CD1c-positive myeloid dendritic cell (primary cell): ENCODE measurements around the gene RTN4.
"Not testable (repeated sequence)": the region's sequence is repeated elsewhere in the genome, so short reads cannot be mapped to it uniquely, and the experiment has no call there.

Source experiments
- DNase-seq: peaks from one replicate; pipeline ENCODE4 v3.0.0-alpha.2; 2016; ENCODE audit errors: extremely low spot score

RTN4 gene

DNA sequence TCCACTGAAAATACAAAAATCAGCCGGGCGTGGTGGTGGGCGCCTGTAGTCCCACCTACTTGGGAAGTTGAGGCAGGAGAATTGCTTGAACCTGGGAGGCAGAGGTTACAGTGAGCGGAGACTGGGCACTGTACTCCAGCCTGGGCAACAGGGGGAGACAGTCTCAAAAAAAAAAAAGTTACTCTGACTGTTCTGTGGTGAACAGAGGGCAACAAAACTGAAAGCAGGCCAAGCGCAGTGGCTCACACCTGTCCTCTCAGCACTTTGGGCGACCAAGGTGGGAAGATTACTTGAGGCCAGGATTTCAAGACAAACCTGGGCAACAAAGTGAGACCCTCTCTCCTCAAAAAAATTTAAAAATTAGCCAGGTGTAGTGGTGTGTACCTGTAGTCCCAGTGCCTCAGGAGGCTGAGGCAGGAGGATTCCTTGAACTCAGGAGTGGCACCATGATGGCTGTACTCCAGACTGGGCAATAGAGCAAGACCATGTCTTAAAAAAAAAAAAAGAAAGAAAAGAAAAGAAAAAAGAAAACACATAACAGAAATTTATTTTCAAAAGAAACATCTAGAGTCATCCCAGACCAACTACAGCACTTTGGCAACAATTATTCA is 13.6 kb upstream of the RTN4 start:
- no peak for DNase-seq

DNA sequence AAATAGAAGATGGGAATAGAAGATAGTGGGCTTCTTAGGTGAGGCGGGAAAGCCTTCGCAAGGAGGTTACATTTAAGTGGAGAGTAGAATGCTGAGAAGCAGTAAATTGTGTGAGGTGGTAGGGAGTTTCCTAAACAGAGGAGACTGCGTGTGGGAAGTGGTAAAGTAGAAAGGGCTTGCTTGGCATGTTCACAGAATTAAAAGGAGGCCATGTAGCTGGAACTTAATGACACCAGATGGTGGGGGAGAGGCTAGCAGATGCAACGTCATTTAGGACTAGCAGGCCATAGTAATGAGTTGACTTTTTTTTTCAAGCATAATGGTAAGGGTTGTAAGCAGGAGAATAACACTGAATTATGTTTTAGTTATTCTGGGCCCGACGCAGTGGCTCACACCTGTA is 13.0 kb upstream of the RTN4 start:
- no peak for DNase-seq

DNA sequence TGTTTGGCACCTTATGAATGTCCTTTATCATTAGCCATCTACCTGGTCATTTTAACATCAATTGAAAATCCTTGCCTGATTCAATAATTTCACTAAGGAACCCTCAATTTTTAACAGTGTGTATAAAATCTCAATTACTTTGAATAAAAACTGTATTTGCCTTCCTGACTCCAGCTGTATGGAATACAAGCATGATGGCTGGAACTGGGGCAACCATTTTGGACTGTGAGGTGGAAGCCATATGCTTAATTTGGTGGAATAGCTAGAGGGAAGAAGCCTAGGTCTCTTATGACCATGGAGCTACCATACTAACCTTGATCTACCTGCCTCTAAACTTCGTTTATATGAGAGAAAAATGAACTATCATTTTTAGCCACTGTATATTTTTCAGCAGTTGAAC is 12.5 kb upstream of the RTN4 start:
- no peak for DNase-seq

DNA sequence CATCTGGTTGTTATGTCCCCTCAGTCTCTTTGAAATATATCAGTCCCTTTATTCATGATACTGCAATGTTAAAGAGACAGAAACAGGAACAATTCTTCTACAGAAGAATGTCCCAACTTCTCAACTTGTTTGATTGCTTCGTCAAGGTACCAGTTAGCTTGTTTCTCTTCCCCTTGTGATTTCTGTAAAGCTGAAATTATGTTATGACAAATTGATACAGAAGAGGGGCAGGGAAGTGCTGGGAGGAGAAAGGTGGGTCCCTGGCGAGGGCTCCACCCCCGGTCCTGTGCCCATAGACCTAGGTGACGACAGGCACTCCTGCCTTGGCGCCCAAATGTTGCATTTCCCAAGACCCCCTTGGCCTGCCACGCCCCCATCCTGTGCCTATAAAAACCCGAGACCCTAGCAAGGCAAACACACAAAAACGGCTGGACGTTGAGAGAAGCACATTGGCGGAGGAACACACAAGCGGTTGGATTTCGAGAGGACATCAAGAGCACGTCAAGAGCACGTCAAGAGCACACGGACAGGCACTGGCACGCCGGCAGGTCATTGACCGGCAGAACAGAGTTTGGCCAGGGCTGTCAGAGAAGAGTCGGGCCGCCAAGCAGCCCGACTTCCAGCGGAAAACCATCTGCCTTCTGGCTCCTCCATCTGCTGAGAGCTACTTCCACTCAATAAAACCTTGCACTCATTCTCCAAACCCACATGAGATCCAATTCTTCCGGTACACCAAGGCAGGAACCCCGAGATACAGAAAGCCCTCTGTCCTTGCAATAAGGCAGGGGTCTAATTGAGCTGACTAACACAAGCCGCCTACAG is 11.5 kb upstream of the RTN4 start:
- DNase-seq, result peak; percentile 56

DNA sequence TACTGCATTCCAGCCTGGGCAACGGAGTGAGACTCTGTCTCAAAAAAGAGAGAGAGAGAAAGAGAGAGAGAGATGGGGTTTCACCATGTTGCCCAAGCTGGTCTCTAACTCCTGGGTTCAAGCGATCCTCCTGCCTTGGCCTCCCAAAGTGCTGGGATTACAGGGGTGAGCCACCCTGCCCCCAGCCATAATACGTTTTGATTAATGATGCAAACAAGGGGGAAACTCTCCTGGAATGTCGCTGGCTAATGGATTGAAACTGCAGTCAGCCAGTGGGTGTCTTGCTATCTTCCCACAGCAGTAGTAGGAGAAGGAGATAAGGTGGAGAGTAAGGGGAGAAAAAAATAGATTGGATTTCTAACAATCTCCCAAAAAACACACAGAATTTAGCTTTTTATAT is 9.5 kb upstream of the RTN4 start:
- no peak for DNase-seq

DNA sequence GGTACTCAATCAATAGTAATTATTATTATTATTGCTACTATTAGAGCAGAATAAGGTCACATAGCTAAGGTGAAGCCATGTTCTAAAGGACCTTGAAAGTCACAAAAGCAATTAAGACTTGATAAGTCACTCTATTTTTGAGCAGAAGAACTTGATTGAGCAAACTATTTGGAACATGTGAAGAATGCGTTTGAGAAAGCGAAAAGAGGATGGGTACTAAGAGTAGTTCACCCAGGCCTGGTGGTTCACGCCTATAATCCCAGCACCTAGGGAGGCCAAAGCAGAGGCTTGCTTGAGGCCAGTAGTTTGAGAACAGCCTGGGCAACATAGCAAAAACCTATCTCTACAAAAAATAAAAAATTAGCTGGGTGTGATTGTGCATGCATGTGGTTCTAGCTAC is 7.2 kb upstream of the RTN4 start:
- no peak for DNase-seq

DNA sequence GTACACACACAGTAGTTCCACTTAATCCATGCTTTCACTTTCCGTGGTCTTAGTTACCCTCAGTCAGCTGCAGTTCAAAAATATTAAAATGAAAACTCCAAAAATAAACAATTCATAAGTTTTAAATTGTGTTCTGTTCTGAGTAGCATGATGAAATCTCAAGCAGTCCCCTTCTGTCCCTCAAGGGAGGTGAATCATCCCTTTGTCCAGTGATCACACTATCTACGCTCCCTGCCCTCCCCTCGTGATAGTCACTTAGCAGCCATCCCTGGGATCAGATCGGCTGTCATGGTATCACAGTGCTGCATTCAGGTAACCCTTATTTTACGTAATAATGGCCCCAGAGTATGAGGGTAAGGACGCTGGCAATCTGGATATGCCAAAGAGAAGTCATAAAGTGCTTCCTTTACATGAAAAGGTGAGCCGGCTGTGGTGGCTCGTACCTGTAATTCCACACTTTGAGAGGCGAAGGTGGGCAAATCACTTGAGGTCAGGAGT is 5.8 kb upstream of the RTN4 start:
- no peak for DNase-seq

DNA sequence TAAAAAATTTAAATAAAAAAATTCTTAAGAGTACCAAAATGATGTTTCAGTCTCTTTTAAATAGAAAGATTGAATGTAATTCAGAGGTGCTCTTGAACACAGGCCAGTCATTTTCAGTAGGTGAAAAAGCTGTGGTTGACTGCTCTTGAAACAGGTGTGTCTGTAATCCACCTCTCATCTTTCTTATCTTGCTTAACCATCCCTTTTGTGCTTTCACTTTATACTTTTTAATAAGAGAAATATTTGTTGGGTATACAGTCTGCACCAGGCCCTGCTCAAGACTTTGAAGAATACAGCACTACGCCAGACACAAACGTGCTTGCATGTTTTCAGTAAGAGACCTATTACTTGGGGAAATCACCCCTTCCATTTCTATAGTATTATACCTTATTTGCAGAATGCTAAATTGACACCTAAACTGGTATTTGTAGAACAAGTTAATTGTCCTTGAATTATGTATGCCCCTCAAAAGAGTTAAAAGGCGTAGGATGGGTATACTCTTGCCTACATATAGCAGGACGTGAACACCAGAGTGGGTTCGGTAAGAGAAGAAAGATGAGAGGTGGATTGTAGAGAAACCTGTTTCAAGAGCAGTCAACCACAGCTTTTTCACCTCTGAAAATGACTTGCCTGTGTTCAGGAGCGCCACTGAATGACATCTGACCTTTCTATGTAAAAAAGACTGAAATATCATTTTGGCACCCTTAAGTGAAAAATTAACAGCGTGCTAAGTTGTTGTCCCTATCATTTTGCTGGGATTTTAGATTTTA is 4.0 kb upstream of the RTN4 start:
- no peak for DNase-seq

DNA sequence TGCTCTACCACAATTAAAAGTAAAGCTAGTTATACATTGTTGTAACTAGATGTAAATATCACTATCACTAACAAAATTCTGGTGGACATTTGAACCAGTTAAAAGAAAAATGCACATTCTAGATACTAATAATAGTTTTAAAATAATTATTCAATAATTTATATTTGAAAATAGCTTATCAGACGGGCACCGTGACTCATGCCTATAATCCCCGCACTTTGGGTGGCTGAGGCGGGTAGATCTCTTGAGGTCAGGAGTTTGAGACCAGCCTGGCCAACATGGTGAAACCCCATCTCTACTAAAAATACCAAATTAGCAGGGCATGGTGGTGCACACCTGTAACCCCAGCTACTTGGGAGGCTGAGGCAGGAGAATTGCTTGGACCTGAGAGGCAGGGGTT is 3.0 kb upstream of the RTN4 start:
- not testable (repeated sequence) for DNase-seq

DNA sequence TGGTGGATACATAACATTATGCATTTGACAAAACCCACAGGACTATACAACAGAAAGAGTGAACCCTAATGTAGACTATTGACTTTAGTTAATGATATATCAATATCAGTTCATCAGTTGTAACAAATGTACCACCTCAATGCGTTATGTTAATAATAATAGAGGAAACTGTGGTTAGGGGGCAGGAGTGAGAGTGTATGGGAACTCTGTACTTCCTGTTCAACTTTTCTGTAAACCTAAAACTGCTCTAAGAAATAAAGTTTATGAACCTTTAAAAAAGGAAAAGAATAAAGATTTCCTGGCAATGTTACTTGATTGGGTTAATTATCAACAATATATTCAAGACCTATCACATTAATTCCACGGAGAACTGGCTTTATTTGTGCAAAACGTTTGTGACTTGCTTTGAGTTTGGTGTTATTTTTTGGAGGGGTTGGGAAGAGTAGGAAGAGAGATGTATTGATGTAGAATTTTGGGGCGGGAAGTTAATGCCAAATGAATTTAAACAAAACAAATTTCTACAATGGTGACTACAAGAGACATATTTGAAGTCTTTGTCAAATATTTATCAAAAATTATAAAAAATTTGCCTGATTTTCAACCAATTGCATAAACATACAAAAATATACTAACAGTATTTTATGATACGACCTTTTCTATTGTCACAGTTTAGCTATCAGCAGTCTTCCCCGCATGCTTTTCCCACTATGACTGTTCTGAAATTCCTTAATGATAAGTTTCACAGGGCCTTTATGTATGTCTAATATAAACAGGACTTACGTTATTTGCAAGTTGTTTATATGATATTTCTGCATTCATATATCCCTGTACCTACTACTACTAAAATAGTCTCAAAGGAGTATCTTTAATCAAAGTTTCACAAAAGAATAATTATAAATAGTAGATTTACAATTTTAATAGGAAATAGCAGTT is 2.1 kb upstream of the RTN4 start:
- DNase-seq, result peak; percentile 70

DNA sequence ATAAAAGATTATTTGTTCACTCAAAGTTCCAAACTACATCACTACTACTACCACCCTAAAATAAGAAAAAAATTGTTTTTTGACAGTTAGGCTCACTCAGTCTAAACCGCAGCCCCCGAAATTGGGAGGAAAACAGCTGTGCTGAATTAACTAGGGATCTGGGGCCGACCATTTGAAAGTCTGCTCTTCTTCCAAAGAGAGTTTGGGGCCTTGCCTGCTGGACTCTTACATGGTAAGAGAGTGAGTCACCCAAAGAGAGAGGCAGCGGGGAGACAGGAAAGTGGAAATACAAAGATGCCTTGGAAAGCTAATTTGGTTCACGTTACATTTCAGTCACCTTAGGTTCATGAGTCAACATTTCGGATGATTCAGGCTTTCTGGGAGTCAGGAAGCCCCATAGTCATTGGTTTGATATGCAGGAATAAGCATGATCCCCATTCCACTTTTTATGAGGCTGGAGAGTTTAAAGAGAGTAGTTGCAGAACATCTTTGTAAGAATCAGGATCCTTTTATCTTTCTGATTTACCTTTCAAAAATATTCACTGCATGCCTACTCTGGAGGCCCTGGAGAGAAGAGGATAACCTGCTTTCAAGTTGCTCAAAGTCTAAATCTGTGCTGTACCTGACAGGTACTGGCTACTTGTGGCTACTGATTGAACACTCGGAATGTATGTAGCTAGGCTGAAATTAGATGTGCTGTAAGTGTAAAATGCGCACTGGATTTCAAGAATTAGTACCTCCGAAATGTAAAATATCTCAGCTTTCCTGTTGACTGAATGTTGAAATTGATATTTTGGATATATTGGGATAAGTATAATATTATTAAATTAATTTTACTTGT is 995 bp upstream of the RTN4 start:
- DNase-seq, result peak; percentile 88

DNA sequence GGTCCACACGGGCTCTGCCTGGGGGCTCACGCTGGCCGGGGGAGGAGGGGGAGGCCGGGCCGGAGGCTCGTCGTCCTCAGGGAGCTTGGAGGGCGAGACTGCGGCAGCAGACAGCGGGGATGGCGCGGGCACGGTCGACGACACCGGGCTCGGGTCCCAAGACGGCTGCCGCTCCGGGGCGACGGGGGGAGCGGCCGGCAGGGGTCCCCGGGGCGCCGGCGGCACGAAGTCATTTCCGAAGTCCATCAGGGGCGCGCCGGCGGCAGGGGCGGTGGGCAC is 491 bp downstream of the RTN4 start:
- DNase-seq, result no peak

DNA sequence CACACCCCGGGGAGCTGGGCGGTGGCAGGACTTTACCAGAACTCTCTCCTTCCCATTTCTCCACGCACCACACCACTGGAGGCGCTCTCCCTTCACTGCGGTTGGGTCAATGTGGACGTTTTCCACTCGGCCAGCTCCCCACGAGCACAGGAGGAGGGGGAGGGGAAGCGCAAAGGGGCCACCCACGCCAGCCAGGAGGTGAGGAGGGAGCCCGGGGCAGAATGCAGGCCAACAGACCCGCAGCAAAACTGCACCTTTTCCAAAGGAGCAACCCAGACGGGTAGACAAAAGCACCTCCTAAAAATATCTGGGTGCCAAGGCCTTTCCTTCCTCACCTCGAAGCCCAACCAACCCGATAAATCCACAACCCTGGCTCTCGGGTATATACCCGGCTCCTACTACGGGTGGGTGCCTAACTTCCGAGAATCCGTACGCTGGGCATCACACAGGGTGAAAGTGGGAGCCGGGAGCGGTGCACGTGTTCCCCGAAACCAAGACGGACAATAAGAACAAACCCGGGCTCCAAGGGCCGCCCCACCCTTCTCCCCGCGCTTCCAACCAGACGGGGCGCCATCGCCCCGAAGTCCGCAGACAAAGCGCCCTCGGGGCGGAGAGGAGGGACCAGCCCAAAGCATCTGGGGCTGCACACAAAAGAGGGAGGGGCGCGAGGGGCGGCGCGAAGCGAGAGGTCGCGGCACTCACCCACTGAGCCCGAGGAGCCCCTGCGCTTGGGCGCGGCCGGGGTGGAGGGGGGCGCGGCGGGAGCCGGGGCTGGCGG is 1.0 kb downstream of the RTN4 start:
- DNase-seq, result peak; percentile 92

DNA sequence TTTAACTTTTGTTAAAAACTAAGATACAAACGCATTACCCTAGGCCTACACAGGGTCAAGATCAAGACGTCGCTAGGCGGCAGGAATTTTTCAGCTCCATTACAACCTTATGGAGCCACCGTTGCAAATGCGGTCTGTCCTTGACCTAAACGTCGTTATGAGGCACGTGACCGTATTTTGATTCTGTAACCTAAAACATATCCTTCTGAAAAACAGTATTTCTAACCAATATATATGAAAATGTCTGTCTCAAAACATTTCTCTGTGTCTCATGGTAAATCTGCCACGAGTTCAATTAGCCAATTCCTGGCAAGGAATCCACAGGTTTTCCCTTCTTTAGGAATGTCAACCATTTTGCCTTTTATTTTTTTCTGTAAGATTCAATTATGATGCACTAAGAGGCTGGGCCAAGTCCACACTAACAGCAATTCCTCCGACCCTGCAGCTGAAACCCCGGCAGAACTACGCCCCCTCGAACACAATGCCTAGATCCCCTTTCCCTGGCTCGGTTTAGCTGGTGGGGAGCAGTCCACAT is 1.7 kb downstream of the RTN4 start:
- DNase-seq, result peak; percentile 38

DNA sequence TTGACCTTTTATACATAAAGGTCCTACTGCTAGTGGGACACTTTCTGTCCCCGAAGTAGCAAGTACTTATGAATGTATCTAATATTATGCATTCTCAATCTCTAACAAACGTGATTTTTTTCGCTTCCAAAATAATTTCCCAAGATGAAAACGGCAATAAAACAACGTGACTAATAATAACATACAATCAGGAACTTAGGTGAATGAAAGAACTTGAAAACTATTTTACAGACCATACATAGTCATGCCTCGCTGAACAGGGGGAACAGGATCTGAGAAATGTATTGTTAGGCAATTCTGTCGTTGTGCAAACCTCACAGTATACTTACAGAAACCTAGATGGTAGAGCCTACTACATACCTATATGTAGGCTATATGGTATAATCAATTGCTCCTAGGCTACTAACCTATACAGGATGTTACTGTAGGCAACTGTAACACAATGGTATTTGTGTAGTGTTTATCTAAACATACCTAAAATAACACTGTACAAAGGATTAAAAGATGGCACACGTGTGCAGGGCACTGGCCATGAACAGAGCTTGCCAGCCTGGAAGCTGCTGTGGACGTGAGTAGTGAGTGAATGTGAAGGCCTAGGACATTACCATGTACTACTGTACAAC is 2.5 kb downstream of the RTN4 start:
- peak; percentile 92 for DNase-seq

DNA sequence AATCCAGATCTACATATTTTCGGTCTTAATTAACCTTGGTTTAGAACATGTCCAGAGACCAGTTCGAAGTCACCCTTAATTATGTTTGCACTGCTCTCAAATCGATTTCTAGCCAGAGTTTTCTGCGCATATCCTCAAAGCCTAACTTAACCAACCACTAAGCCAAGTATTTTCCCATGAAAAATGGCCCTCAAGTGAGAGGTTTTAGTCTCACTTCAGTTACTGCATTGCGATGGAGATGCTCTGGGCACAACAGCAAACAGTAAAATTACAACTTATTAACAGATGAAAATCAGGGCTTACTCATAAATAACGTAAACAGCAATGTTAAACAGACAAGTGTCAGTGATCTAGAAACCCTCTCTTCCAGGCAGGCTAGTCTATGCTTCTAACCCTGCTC is 4.5 kb downstream of the RTN4 start:
- DNase-seq, result no peak

DNA sequence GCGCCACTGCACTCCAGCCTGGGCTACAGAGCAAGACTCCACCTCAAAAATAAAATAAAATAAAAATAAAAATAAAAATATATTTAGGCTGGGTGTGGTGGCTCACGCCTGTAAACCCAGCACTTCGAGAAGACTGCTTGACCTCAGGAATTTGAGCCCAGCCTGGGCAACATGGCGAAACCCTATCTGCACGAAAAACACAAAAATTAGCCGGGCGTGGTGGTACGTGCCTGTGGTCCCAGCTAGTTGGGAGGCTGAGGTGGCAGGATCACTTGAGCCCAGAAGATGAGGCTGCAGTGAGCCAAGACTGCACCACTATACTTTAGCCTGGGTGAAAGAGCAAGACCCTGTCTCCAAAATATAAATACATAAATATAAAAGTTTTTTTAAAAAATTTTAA is 6.4 kb downstream of the RTN4 start:
- no peak for DNase-seq

DNA sequence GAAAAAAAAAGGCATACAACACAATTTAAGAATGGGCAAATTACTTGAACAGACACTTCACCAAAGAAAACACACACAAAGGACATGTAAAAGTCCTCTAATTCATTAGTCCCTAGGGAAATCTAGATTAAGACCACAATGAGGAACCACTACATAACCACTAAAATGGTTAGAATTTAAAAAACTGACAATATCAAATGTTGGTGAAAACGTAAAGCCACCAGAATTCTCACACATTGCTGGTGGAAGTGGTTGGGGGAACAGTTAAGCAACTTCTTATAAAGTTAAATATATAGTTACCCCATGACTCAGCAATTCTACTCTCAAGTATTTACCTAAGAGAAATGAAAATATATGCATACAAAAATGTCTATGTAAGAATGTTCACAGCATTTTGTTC is 11.8 kb downstream of the RTN4 start:
- DNase-seq, result no peak

DNA sequence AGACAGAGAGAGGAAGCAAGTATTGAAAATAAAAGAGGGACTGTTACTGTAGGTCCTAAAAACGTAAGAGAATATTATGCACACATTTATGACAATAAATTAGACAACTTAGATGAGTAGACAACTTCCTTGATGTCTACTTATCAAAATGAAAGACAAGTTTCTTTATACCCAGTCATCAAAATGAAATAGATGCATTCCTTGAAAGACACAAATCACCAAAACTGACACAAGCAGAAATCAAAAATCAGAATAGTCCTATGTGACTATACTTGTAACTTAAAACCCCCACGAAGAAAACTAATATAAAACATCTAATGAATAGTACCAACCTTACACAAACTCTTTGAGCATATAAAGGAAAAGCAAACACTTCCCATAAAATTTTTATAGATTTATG is 14.5 kb downstream of the RTN4 start:
- DNase-seq, result no peak
